GM12891 (cell line): ENCODE results near the gene ATP11A.

ENCODE experiments used
- PAX5 ChIP-seq: IDR thresholded peaks from 2 replicates; pipeline ENCODE4 v1.6.1; 2011; ENCODE audit warnings: low read length, moderate library complexity, mild to moderate bottlenecking; ENCODE audit not compliant: insufficient read depth, severe bottlenecking
- POLR2A ChIP-seq: IDR thresholded peaks from 2 replicates; pipeline ENCODE4 v1.6.1; 2011; ENCODE audit warnings: low read depth, low read length, control low read depth
- POLR2AphosphoS5 ChIP-seq: IDR thresholded peaks from 2 replicates; pipeline ENCODE4 v1.6.1; 2011; ENCODE audit warnings: low read depth, low read length, control low read depth
- POU2F2 ChIP-seq: IDR thresholded peaks from 2 replicates; pipeline ENCODE4 v1.6.1; 2011; ENCODE audit warnings: low read depth, mild to moderate bottlenecking, control low read depth, low read length, moderate library complexity
- SPI1 ChIP-seq: IDR thresholded peaks from 2 replicates; pipeline ENCODE4 v1.6.1; 2011; ENCODE audit warnings: low read depth, low read length, control low read depth
- TAF1 ChIP-seq: IDR thresholded peaks from 2 replicates; pipeline ENCODE4 v1.6.1; 2011; ENCODE audit warnings: low read depth, low read length, control low read depth

DNA sequence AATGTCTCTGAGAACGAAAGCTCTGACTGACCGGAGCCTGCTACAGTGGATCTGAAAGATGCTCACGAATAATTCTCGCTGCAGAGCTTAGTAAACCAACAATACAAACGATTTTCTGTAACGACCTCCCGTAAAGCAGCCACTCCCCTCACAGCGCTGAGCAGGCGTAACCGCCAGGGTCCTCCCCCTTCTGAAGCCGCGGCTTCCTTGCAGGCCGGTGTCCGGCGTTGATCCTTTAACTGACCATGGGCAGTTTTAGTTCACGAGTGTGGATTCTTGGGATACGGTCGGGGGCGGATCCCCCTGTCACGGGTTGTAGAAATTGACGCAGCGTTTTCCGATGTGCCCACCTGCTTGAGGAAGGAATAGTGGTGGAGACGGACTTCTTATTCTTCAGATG, 75.9 kb downstream of the ATP11A start:
- no peak for TF ChIP-seq POLR2A
- TF ChIP-seq SPI1, result no peak
- no peak for TF ChIP-seq POLR2AphosphoS5
- no peak for TF ChIP-seq TAF1
- no peak for TF ChIP-seq POU2F2
- TF ChIP-seq PAX5, result no peak
